Tibial nerve (tissue), 4 donors: ENCODE data around the gene ZNF821.

Experiments
- EP300 ChIP-seq, 2 donors: sonication (generic); formaldehyde crosslinking; IDR thresholded peaks; one replicate each; pipeline ENCODE4 v1.6.1; 2017; ENCODE audit warnings: antibody characterized with exemption in 2 of 2, mild to moderate bottlenecking in 1 of 2
- POLR2A ChIP-seq, 2 donors: fragments of 450-650 bp; IDR thresholded peaks; one replicate each; pipeline ENCODE4 v1.6.1; 2017; ENCODE audit warnings: antibody characterized with exemption in 2 of 2, mild to moderate bottlenecking in 2 of 2, moderate library complexity in 2 of 2
- TF ChIP-seq, protein P1 (sequence below), 5 experiments: fragments of 200-600 bp in 3 of 5; fragments of 450-650 bp in 2 of 5; sonication (generic) in 3 of 5; IDR thresholded peaks; one replicate each; pipeline ENCODE4 v1.5.1; 2016 to 2019; ENCODE audit warnings: antibody characterized with exemption in 5 of 5, mild to moderate bottlenecking in 3 of 5, moderate library complexity in 2 of 5

DNA sequence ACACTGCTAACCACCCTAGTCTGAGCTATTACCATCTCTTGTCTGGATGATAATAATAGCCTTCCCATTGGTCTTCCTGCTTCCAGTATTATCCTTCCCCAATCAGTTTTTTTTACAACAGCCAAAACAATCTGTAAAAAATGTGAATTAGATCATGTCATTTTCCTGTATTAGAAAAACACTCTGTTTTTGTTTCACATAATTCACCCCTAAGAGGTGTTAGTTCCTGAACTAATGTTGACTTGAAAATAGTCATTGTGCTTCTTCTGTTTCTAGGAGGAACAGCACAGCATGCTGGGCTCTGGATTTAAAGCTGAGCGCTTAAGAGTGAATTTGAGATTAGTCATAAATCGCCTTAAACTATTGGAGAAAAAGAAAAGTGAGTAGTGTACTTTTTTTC lies 31.4 kb upstream of the ZNF821 start:
- no peak for TF ChIP-seq POLR2A (IDR thresholded peaks at IDR 0.05)
- TF ChIP-seq, protein P1, sequence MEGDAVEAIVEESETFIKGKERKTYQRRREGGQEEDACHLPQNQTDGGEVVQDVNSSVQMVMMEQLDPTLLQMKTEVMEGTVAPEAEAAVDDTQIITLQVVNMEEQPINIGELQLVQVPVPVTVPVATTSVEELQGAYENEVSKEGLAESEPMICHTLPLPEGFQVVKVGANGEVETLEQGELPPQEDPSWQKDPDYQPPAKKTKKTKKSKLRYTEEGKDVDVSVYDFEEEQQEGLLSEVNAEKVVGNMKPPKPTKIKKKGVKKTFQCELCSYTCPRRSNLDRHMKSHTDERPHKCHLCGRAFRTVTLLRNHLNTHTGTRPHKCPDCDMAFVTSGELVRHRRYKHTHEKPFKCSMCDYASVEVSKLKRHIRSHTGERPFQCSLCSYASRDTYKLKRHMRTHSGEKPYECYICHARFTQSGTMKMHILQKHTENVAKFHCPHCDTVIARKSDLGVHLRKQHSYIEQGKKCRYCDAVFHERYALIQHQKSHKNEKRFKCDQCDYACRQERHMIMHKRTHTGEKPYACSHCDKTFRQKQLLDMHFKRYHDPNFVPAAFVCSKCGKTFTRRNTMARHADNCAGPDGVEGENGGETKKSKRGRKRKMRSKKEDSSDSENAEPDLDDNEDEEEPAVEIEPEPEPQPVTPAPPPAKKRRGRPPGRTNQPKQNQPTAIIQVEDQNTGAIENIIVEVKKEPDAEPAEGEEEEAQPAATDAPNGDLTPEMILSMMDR (IDR thresholded peaks at IDR 0.05), result no peak
- TF ChIP-seq EP300 (IDR thresholded peaks at IDR 0.05), result no peak
